Ishikawa (cell line): ENCODE measurements around the gene PPP1CC.

ENCODE experiments used
- CEBPB ChIP-seq: IDR thresholded peaks from 2 replicates; pipeline ENCODE4 v1.6.1; 2012
- EGR1 ChIP-seq: IDR thresholded peaks from 2 replicates; pipeline ENCODE4 v1.6.1; 2012
- EP300 ChIP-seq: IDR thresholded peaks from 2 replicates; pipeline ENCODE4 v1.6.1; 2012; ENCODE audit warnings: borderline replicate concordance
- NFIC ChIP-seq: IDR thresholded peaks from 2 replicates; pipeline ENCODE4 v1.6.1; 2012
- RAD21 ChIP-seq: IDR thresholded peaks from 2 replicates; pipeline ENCODE4 v1.6.1; 2012; ENCODE audit warnings: low read depth
- TAF1 ChIP-seq: IDR thresholded peaks from 2 replicates; pipeline ENCODE4 v1.6.1; 2012; ENCODE audit warnings: low read depth, mild to moderate bottlenecking
- YY1 ChIP-seq: IDR thresholded peaks from 2 replicates; pipeline ENCODE4 v1.6.1; 2012; ENCODE audit warnings: low read depth
- ZBTB7A ChIP-seq: IDR thresholded peaks from 2 replicates; pipeline ENCODE4 v1.6.1; 2012; ENCODE audit warnings: low read depth
- TF ChIP-seq, protein P1 (sequence below): IDR thresholded peaks from 2 replicates; pipeline ENCODE4 v1.6.1; 2012; ENCODE audit warnings: low read depth, mild to moderate bottlenecking
- TF ChIP-seq, protein P2 (sequence below): IDR thresholded peaks from 2 replicates; pipeline ENCODE4 v1.6.1; 2012

DNA sequence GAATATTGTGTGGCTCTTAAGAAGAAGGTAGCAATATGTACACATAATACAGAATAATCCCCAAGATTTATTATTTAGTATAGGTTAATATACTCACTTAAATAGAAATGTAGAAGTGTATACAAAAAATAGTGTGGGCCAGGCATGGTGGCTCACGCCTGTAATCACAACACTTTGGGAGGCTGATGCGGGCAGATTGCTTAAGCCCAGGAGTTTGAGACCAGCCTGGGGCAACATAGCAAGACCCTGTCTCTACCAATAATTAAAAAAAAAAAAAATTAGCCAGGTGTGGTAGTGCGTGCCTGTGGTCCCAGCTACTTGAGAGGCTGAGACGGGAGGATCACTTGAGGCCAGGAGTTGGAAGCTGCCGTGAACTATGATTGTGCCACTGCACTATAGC is 38.5 kb downstream of the PPP1CC start:
- TF ChIP-seq EGR1, result no peak
- TF ChIP-seq, protein P1, sequence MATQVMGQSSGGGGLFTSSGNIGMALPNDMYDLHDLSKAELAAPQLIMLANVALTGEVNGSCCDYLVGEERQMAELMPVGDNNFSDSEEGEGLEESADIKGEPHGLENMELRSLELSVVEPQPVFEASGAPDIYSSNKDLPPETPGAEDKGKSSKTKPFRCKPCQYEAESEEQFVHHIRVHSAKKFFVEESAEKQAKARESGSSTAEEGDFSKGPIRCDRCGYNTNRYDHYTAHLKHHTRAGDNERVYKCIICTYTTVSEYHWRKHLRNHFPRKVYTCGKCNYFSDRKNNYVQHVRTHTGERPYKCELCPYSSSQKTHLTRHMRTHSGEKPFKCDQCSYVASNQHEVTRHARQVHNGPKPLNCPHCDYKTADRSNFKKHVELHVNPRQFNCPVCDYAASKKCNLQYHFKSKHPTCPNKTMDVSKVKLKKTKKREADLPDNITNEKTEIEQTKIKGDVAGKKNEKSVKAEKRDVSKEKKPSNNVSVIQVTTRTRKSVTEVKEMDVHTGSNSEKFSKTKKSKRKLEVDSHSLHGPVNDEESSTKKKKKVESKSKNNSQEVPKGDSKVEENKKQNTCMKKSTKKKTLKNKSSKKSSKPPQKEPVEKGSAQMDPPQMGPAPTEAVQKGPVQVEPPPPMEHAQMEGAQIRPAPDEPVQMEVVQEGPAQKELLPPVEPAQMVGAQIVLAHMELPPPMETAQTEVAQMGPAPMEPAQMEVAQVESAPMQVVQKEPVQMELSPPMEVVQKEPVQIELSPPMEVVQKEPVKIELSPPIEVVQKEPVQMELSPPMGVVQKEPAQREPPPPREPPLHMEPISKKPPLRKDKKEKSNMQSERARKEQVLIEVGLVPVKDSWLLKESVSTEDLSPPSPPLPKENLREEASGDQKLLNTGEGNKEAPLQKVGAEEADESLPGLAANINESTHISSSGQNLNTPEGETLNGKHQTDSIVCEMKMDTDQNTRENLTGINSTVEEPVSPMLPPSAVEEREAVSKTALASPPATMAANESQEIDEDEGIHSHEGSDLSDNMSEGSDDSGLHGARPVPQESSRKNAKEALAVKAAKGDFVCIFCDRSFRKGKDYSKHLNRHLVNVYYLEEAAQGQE, result no peak
- TF ChIP-seq CEBPB, result no peak
- TF ChIP-seq, protein P2, sequence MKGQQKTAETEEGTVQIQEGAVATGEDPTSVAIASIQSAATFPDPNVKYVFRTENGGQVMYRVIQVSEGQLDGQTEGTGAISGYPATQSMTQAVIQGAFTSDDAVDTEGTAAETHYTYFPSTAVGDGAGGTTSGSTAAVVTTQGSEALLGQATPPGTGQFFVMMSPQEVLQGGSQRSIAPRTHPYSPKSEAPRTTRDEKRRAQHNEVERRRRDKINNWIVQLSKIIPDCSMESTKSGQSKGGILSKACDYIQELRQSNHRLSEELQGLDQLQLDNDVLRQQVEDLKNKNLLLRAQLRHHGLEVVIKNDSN, result no peak
- TF ChIP-seq TAF1, result no peak
- TF ChIP-seq ZBTB7A, result no peak
- TF ChIP-seq EP300, result no peak
- no peak for TF ChIP-seq NFIC
- no peak for TF ChIP-seq YY1
- TF ChIP-seq RAD21, result no peak
